ENCODE measurements around the gene TCHP.
A peak's percentile ranks its signal among the peaks of the same experiment; 100 is the strongest.
"Not testable (repeated sequence)": the region's sequence is repeated elsewhere in the genome, so short reads cannot be mapped to it uniquely, and the experiment has no call there.

The TCHP gene

GRCh38 chr12:109899783-109900751 is at the start of gene TCHP:
Gene TCHP (plus strand): TSS chr12:109900274. CDS start chr12:109903027, 2,753 bp downstream.
- ATAC-seq (ENCODE audit: insufficient read depth, low read depth) = peak; percentile 85
- Histone ChIP-seq H3K27me3 (ENCODE audit: insufficient read depth, low read length, poor library complexity) (no peaks in the 10 kb centered on the region), H2AFZ (ENCODE audit: low read depth, low read length) (peak within 1 kb of the TSS; percentile 93), H3K4me1 (ENCODE audit: insufficient read depth, low read length) (peaks cover 23% of the 10 kb centered on the region), H3K9ac (ENCODE audit: low read depth, low read length) (peak within 1 kb of the TSS; percentile 71), H4K20me1 (ENCODE audit: insufficient read depth, low read length) (no peaks in the 10 kb centered on the region), H3K4me3 (ENCODE audit: low read depth in 1 of 2, low read length in 2 of 2) (peak within 1 kb of the TSS; percentile 48 to 80), H3K79me2 (ENCODE audit: insufficient read depth, low read length) (peaks cover 27% of the 10 kb centered on the region), H3K9me3 (ENCODE audit: insufficient read depth, low read length, severe bottlenecking) (no peaks in the 10 kb centered on the region), H3K27ac (ENCODE audit: low read length) (peak within 1 kb of the TSS; percentile 82), H3K4me2 (ENCODE audit: insufficient read depth, low read length) (peak within 1 kb of the TSS; percentile 77), H3K36me3 (ENCODE audit: insufficient read depth, low read length) (peaks cover 25% of the 10 kb centered on the region)
- TF ChIP-seq EZH2 (IDR thresholded peaks at IDR 0.05; ENCODE audit: borderline replicate concordance, low read depth, low read length, severe bottlenecking) (no peak), CTCF (IDR thresholded peaks at IDR 0.05; ENCODE audit: borderline replicate concordance, extremely low read depth, low read length, poor library complexity, severe bottlenecking) (peak; percentile 66)
- peak; percentile 84 for DNase-seq

GRCh38 chr12:109850518-109850917 is 49.6 kb upstream of the TCHP start:
- not testable (repeated sequence) for H4K20me1 ChIP-seq (ENCODE audit: insufficient read depth, low read length); H3K9ac ChIP-seq (ENCODE audit: low read depth, low read length); H3K4me3 ChIP-seq (ENCODE audit: low read depth in 1 of 2, low read length in 2 of 2); H3K4me2 ChIP-seq (ENCODE audit: insufficient read depth, low read length); H2AFZ ChIP-seq (ENCODE audit: low read depth, low read length); H3K27ac ChIP-seq (ENCODE audit: low read length); H3K9me3 ChIP-seq (ENCODE audit: insufficient read depth, low read length, severe bottlenecking); ATAC-seq (ENCODE audit: insufficient read depth, low read depth); H3K27me3 ChIP-seq (ENCODE audit: insufficient read depth, low read length, poor library complexity); H3K79me2 ChIP-seq (ENCODE audit: insufficient read depth, low read length); H3K4me1 ChIP-seq (ENCODE audit: insufficient read depth, low read length); DNase-seq
- peaks cover 22% of the 10 kb centered on the region for H3K36me3 ChIP-seq (ENCODE audit: insufficient read depth, low read length)

- DNase-seq (no peak), ATAC-seq (ENCODE audit: insufficient read depth, low read depth) (no peak)
- TF ChIP-seq CTCF (IDR thresholded peaks at IDR 0.05; ENCODE audit: borderline replicate concordance, extremely low read depth, low read length, poor library complexity, severe bottlenecking) (no peak), EZH2 (IDR thresholded peaks at IDR 0.05; ENCODE audit: borderline replicate concordance, low read depth, low read length, severe bottlenecking) (no peak)
- no peak overlapping the region for H3K4me3 ChIP-seq (ENCODE audit: low read depth in 1 of 2, low read length in 2 of 2)
- H4K20me1 ChIP-seq (ENCODE audit: insufficient read depth, low read length) = no peaks in the 10 kb centered on the region; the same call in 1 of the 2 replicates
- H3K36me3 ChIP-seq (ENCODE audit: insufficient read depth, low read length) = peaks cover 43% of the 10 kb centered on the region
- no peak overlapping the region for H3K27ac ChIP-seq (ENCODE audit: low read length)
- H3K79me2 ChIP-seq (ENCODE audit: insufficient read depth, low read length) = no peaks in the 10 kb centered on the region
- H2AFZ ChIP-seq (ENCODE audit: low read depth, low read length) = no peak overlapping the region
- no peak overlapping the region for H3K4me2 ChIP-seq (ENCODE audit: insufficient read depth, low read length)
- no peak overlapping the region for H3K9ac ChIP-seq (ENCODE audit: low read depth, low read length)
- H3K9me3 ChIP-seq (ENCODE audit: insufficient read depth, low read length, severe bottlenecking) = no peaks in the 10 kb centered on the region
- no peaks in the 10 kb centered on the region for H3K4me1 ChIP-seq (ENCODE audit: insufficient read depth, low read length)
- no peaks in the 10 kb centered on the region for H3K27me3 ChIP-seq (ENCODE audit: insufficient read depth, low read length, poor library complexity)
These were observed 44.7 kb upstream of the TCHP start for GRCh38 chr12:109855377-109855776.

GRCh38 chr12:109857715-109858114 is 42.4 kb upstream of the TCHP start:
- H3K27me3 ChIP-seq (ENCODE audit: insufficient read depth, low read length, poor library complexity) = no peaks in the 10 kb centered on the region
- DNase-seq (no peak), ATAC-seq (ENCODE audit: insufficient read depth, low read depth) (no peak)
- no peak for TF ChIP-seq EZH2 (IDR thresholded peaks at IDR 0.05; ENCODE audit: borderline replicate concordance, low read depth, low read length, severe bottlenecking)
- no peak for TF ChIP-seq CTCF (IDR thresholded peaks at IDR 0.05; ENCODE audit: borderline replicate concordance, extremely low read depth, low read length, poor library complexity, severe bottlenecking)
- no peaks in the 10 kb centered on the region; the same call in 1 of the 2 replicates for H4K20me1 ChIP-seq (ENCODE audit: insufficient read depth, low read length)
- no peaks in the 10 kb centered on the region for H3K4me1 ChIP-seq (ENCODE audit: insufficient read depth, low read length)
- H3K9me3 ChIP-seq (ENCODE audit: insufficient read depth, low read length, severe bottlenecking) = no peaks in the 10 kb centered on the region
- H3K4me2 ChIP-seq (ENCODE audit: insufficient read depth, low read length) = no peak overlapping the region
- no peak overlapping the region for H3K4me3 ChIP-seq (ENCODE audit: low read depth in 1 of 2, low read length in 2 of 2)
- no peak overlapping the region for H3K27ac ChIP-seq (ENCODE audit: low read length)
- peaks cover 38% of the 10 kb centered on the region for H3K36me3 ChIP-seq (ENCODE audit: insufficient read depth, low read length)
- no peak overlapping the region for H2AFZ ChIP-seq (ENCODE audit: low read depth, low read length)
- H3K79me2 ChIP-seq (ENCODE audit: insufficient read depth, low read length) = no peaks in the 10 kb centered on the region
- H3K9ac ChIP-seq (ENCODE audit: low read depth, low read length) = no peak overlapping the region
